ENCODE data around the gene ZNF83. TPM values are rescaled to one million over a fixed set of nuclear protein-coding genes. Genes with fewer than 3 reads are reported as not detected.

ZNF83 gene
- polyA plus RNA-seq, 1 donor from 2014 or later: 69.3 TPM

DNA sequence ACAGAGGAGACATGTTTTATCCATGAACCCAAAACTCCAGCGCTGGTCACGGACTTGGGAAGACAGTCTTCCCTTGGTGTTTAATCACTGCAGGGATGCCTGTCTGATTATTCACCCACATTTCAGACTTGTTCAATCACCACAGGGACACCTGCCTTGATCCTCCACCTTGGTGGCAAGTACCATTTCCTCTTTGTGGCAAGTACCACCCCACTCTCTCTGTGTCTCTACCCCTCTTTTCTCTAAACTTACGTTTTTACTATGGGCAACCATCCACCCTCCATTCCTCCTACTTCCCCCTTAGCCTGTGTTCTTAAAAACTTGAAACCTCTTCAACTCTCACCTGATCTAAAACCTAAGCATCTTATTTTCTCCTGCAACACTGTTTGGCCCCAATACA is 16.8 kb downstream of the ZNF83 start:
- H3K4me3 ChIP-seq (ENCODE audit: low read length): no peak overlapping the region
- no peaks in the 10 kb centered on the region for H3K36me3 ChIP-seq (ENCODE audit: insufficient read depth, low read length)
- no peaks in the 10 kb centered on the region for H4K20me1 ChIP-seq (ENCODE audit: insufficient read depth)
- no peak overlapping the region for H3K27ac ChIP-seq (ENCODE audit: low read length)
- H3K9ac ChIP-seq (ENCODE audit: low read length): no peak overlapping the region
- H3K27me3 ChIP-seq (ENCODE audit: insufficient read depth, low read depth, low read length): no peaks in the 10 kb centered on the region
- no peak overlapping the region for H2AFZ ChIP-seq (ENCODE audit: low read depth, low read length)
- H3K9me3 ChIP-seq (ENCODE audit: low read length): no peaks in the 10 kb centered on the region
- no peaks in the 10 kb centered on the region for H3F3A ChIP-seq (ENCODE audit: insufficient read depth, low read length, poor library complexity, severe bottlenecking)
- H3K4me2 ChIP-seq (ENCODE audit: low read length): no peak overlapping the region
- no peaks in the 10 kb centered on the region for H3K9me2 ChIP-seq (ENCODE audit: insufficient read depth, low read length)
- H3K79me2 ChIP-seq (replicated peaks; ENCODE audit: insufficient read depth, low read length): no peaks in the 10 kb centered on the region
- TF ChIP-seq EP300 (conservative IDR thresholded peaks at IDR 0.05; ENCODE audit: poor library complexity, severe bottlenecking) (no peak), EZH2 (IDR thresholded peaks at IDR 0.05; ENCODE audit: borderline replicate concordance, insufficient read depth, low read length, poor library complexity, severe bottlenecking) (no peak), SMC3 (conservative IDR thresholded peaks at IDR 0.05; ENCODE audit: poor library complexity) (no peak), POLR2AphosphoS5 (IDR thresholded peaks at IDR 0.05) (no peak), MXI1 (conservative IDR thresholded peaks at IDR 0.05; ENCODE audit: poor library complexity, severe bottlenecking) (no peak), TAF1 (IDR thresholded peaks at IDR 0.05; ENCODE audit: low read depth) (no peak), RAD21 (conservative IDR thresholded peaks at IDR 0.05) (no peak)
- TF ChIP-seq, protein P1, sequence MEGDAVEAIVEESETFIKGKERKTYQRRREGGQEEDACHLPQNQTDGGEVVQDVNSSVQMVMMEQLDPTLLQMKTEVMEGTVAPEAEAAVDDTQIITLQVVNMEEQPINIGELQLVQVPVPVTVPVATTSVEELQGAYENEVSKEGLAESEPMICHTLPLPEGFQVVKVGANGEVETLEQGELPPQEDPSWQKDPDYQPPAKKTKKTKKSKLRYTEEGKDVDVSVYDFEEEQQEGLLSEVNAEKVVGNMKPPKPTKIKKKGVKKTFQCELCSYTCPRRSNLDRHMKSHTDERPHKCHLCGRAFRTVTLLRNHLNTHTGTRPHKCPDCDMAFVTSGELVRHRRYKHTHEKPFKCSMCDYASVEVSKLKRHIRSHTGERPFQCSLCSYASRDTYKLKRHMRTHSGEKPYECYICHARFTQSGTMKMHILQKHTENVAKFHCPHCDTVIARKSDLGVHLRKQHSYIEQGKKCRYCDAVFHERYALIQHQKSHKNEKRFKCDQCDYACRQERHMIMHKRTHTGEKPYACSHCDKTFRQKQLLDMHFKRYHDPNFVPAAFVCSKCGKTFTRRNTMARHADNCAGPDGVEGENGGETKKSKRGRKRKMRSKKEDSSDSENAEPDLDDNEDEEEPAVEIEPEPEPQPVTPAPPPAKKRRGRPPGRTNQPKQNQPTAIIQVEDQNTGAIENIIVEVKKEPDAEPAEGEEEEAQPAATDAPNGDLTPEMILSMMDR (IDR thresholded peaks at IDR 0.05; ENCODE audit: poor library complexity, severe bottlenecking): no peak
- TF ChIP-seq, protein P2, sequence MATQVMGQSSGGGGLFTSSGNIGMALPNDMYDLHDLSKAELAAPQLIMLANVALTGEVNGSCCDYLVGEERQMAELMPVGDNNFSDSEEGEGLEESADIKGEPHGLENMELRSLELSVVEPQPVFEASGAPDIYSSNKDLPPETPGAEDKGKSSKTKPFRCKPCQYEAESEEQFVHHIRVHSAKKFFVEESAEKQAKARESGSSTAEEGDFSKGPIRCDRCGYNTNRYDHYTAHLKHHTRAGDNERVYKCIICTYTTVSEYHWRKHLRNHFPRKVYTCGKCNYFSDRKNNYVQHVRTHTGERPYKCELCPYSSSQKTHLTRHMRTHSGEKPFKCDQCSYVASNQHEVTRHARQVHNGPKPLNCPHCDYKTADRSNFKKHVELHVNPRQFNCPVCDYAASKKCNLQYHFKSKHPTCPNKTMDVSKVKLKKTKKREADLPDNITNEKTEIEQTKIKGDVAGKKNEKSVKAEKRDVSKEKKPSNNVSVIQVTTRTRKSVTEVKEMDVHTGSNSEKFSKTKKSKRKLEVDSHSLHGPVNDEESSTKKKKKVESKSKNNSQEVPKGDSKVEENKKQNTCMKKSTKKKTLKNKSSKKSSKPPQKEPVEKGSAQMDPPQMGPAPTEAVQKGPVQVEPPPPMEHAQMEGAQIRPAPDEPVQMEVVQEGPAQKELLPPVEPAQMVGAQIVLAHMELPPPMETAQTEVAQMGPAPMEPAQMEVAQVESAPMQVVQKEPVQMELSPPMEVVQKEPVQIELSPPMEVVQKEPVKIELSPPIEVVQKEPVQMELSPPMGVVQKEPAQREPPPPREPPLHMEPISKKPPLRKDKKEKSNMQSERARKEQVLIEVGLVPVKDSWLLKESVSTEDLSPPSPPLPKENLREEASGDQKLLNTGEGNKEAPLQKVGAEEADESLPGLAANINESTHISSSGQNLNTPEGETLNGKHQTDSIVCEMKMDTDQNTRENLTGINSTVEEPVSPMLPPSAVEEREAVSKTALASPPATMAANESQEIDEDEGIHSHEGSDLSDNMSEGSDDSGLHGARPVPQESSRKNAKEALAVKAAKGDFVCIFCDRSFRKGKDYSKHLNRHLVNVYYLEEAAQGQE (IDR thresholded peaks at IDR 0.05; ENCODE audit: borderline replicate concordance): no peak

DNA sequence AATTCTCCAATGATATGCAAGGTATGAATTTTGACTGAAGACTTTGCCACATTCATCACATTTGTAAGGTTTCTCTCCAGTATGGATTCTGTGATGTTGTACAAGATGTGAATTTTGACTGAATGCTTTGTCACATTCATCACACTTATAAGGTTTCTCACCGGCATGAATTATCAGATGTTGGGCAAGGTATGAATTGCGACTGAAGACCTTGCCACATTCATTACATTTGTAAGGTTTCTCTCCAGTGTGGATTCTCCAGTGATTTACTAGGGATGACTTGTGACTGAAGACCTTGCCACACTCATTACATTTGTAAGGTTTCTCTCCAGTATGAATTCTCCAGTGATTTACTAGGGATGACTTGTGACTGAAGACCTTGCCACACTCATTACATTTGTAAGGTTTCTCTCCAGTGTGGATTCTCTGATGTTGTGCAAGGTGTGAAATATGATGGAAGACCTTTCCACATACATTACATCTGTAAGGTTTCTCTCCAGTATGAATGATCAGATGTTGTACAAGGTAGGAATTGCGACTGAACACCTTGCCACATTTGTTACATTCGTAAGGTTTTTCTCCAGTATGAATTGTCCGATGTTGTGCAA is 24.8 kb downstream of the ZNF83 start:
- no peak overlapping the region for H3K4me3 ChIP-seq (ENCODE audit: low read length)
- H3F3A ChIP-seq (ENCODE audit: insufficient read depth, low read length, poor library complexity, severe bottlenecking): no peaks in the 10 kb centered on the region
- no peaks in the 10 kb centered on the region for H3K79me2 ChIP-seq (replicated peaks; ENCODE audit: insufficient read depth, low read length)
- no peak overlapping the region for H3K27ac ChIP-seq (ENCODE audit: low read length)
- H3K36me3 ChIP-seq (ENCODE audit: insufficient read depth, low read length): peaks cover 6% of the 10 kb centered on the region
- no peak overlapping the region for H3K4me2 ChIP-seq (ENCODE audit: low read length)
- no peaks in the 10 kb centered on the region for H3K9me2 ChIP-seq (ENCODE audit: insufficient read depth, low read length)
- no peak overlapping the region for H2AFZ ChIP-seq (ENCODE audit: low read depth, low read length)
- no peaks in the 10 kb centered on the region for H4K20me1 ChIP-seq (ENCODE audit: insufficient read depth)
- H3K9ac ChIP-seq (ENCODE audit: low read length): no peak overlapping the region
- H3K27me3 ChIP-seq (ENCODE audit: insufficient read depth, low read depth, low read length): no peaks in the 10 kb centered on the region
- H3K9me3 ChIP-seq (ENCODE audit: low read length): no peaks in the 10 kb centered on the region
- no peak for TF ChIP-seq TAF1 (IDR thresholded peaks at IDR 0.05; ENCODE audit: low read depth)
- TF ChIP-seq, protein P1 (IDR thresholded peaks at IDR 0.05; ENCODE audit: poor library complexity, severe bottlenecking): no peak
- TF ChIP-seq EP300 (conservative IDR thresholded peaks at IDR 0.05; ENCODE audit: poor library complexity, severe bottlenecking): no peak
- TF ChIP-seq MXI1 (conservative IDR thresholded peaks at IDR 0.05; ENCODE audit: poor library complexity, severe bottlenecking): no peak
- no peak for TF ChIP-seq RAD21 (conservative IDR thresholded peaks at IDR 0.05)
- TF ChIP-seq EZH2 (IDR thresholded peaks at IDR 0.05; ENCODE audit: borderline replicate concordance, insufficient read depth, low read length, poor library complexity, severe bottlenecking): no peak
- TF ChIP-seq, protein P2 (IDR thresholded peaks at IDR 0.05; ENCODE audit: borderline replicate concordance): no peak
- no peak for TF ChIP-seq SMC3 (conservative IDR thresholded peaks at IDR 0.05; ENCODE audit: poor library complexity)
- TF ChIP-seq POLR2AphosphoS5 (IDR thresholded peaks at IDR 0.05): no peak

Data from neural cell (in vitro differentiated cells).